ENCODE results near the gene PRR35. TPM values are rescaled to one million over a fixed set of nuclear protein-coding genes. Genes with fewer than 3 reads are reported as not detected.
A peak's percentile ranks its signal among the peaks of the same experiment; 100 is the strongest.

PRR35 gene
- polyA plus RNA-seq, 1 donor from 2014 or later = not detected

DNA sequence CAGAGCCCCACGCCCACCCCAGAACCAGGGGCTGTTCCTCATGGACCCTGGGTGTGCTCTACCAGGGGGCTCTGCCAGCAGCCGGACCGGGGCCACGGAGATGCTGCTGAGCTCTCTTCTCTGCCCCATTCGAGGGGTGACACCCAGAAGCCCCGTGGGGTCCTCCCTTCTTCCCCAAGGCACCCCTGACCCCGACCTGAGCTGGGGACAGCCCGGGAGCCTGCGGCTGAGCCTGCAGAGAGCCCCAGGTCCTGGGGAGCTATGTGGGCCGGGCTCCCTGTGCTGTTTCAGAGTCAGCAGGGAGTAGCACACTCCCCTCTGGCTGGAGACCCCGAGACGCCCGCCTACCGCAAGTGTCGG lies 1.2 kb upstream of the PRR35 start:
- Histone ChIP-seq H3K9me2 (ENCODE audit: insufficient read depth, low read length) (no peaks in the 10 kb centered on the region), H4K20me1 (ENCODE audit: insufficient read depth) (no peaks in the 10 kb centered on the region), H3K9ac (ENCODE audit: low read length) (no peak overlapping the region), H2AFZ (ENCODE audit: low read depth, low read length) (no peak overlapping the region), H3K36me3 (ENCODE audit: insufficient read depth, low read length) (no peaks in the 10 kb centered on the region), H3F3A (ENCODE audit: insufficient read depth, low read length, poor library complexity, severe bottlenecking) (no peaks in the 10 kb centered on the region), H3K27me3 (ENCODE audit: insufficient read depth, low read depth, low read length) (peaks cover 39% of the 10 kb centered on the region), H3K4me2 (ENCODE audit: low read length) (no peak overlapping the region), H3K79me2 (replicated peaks; ENCODE audit: insufficient read depth, low read length) (no peaks in the 10 kb centered on the region), H3K9me3 (ENCODE audit: low read length) (no peaks in the 10 kb centered on the region), H3K4me3 (ENCODE audit: low read length) (no peak overlapping the region), H3K27ac (ENCODE audit: low read length) (no peak overlapping the region)
- TF ChIP-seq SMC3 (conservative IDR thresholded peaks at IDR 0.05; ENCODE audit: poor library complexity) (no peak), POLR2AphosphoS5 (IDR thresholded peaks at IDR 0.05) (no peak), TAF1 (IDR thresholded peaks at IDR 0.05; ENCODE audit: low read depth) (no peak), EZH2 (IDR thresholded peaks at IDR 0.05; ENCODE audit: borderline replicate concordance, insufficient read depth, low read length, poor library complexity, severe bottlenecking) (no peak), RAD21 (conservative IDR thresholded peaks at IDR 0.05) (no peak), EP300 (conservative IDR thresholded peaks at IDR 0.05; ENCODE audit: poor library complexity, severe bottlenecking) (no peak), REST (IDR thresholded peaks at IDR 0.05; ENCODE audit: borderline replicate concordance) (no peak), MXI1 (conservative IDR thresholded peaks at IDR 0.05; ENCODE audit: poor library complexity, severe bottlenecking) (no peak)
- TF ChIP-seq, protein P1, sequence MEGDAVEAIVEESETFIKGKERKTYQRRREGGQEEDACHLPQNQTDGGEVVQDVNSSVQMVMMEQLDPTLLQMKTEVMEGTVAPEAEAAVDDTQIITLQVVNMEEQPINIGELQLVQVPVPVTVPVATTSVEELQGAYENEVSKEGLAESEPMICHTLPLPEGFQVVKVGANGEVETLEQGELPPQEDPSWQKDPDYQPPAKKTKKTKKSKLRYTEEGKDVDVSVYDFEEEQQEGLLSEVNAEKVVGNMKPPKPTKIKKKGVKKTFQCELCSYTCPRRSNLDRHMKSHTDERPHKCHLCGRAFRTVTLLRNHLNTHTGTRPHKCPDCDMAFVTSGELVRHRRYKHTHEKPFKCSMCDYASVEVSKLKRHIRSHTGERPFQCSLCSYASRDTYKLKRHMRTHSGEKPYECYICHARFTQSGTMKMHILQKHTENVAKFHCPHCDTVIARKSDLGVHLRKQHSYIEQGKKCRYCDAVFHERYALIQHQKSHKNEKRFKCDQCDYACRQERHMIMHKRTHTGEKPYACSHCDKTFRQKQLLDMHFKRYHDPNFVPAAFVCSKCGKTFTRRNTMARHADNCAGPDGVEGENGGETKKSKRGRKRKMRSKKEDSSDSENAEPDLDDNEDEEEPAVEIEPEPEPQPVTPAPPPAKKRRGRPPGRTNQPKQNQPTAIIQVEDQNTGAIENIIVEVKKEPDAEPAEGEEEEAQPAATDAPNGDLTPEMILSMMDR (IDR thresholded peaks at IDR 0.05; ENCODE audit: poor library complexity, severe bottlenecking) = no peak

GRCh38 chr16:559411-560203 lies 587 bp upstream of the PRR35 start:
- Histone ChIP-seq H3K27me3 (ENCODE audit: insufficient read depth, low read depth, low read length) (peaks cover 39% of the 10 kb centered on the region), H3K9me3 (ENCODE audit: low read length) (no peaks in the 10 kb centered on the region), H4K20me1 (ENCODE audit: insufficient read depth) (no peaks in the 10 kb centered on the region), H3K79me2 (replicated peaks; ENCODE audit: insufficient read depth, low read length) (no peaks in the 10 kb centered on the region), H3K9ac (ENCODE audit: low read length) (no peak overlapping the region), H3K36me3 (ENCODE audit: insufficient read depth, low read length) (no peaks in the 10 kb centered on the region), H3K27ac (ENCODE audit: low read length) (no peak overlapping the region), H3K4me2 (ENCODE audit: low read length) (no peak overlapping the region), H2AFZ (ENCODE audit: low read depth, low read length) (no peak overlapping the region), H3K4me3 (ENCODE audit: low read length) (no peak overlapping the region), H3F3A (ENCODE audit: insufficient read depth, low read length, poor library complexity, severe bottlenecking) (no peaks in the 10 kb centered on the region), H3K9me2 (ENCODE audit: insufficient read depth, low read length) (no peaks in the 10 kb centered on the region)
- TF ChIP-seq REST (IDR thresholded peaks at IDR 0.05; ENCODE audit: borderline replicate concordance) = no peak
- TF ChIP-seq EZH2 (IDR thresholded peaks at IDR 0.05; ENCODE audit: borderline replicate concordance, insufficient read depth, low read length, poor library complexity, severe bottlenecking) = peak; percentile 56
